B cell (primary cell): ENCODE results near the gene EXOC4. TPM values are rescaled to one million over a fixed set of nuclear protein-coding genes. Genes with fewer than 3 reads are reported as not detected.

Source experiments
- ATAC-seq: fragments of 200-7000 bp; cut with Tn5 transposase; one replicate; pipeline ENCODE4 v1.10.0; 2021; ENCODE audit warnings: low read depth, mild to moderate bottlenecking, moderate number of reproducible peaks, moderate library complexity
- CTCF ChIA-PET: fragments of 350-600 bp; sonication (Branson Sonifier 250); formaldehyde crosslinking; loops from one replicate; lab custom pipeline; 2021; ENCODE audit warnings: antibody characterized with exemption, inconsistent platforms; lab: Charles Lee
- POLR2A ChIA-PET: fragments of 350-600 bp; sonication (Branson Sonifier 250); formaldehyde crosslinking; loops from one replicate; lab custom pipeline; 2021; ENCODE audit warnings: antibody characterized with exemption; lab: Charles Lee
- DNase-seq: peaks from one replicate; pipeline ENCODE4 v3.0.0; 2013
- H2AFZ ChIP-seq: 2 replicates; pipeline ENCODE4 v1.6.1; 2012; ENCODE audit warnings: mild to moderate bottlenecking, low read depth, low read length; ENCODE audit not compliant: insufficient read depth, poor library complexity, severe bottlenecking
- H3K27ac ChIP-seq, 2 donors: 1 replicate in 1 of 2; 2 replicates in 1 of 2; pipeline ENCODE4 v1.5.1; 2012 to 2013; ENCODE audit warnings: low read length in 2 of 2, mild to moderate bottlenecking in 2 of 2, moderate library complexity in 1 of 2
- H3K27me3 ChIP-seq, 4 experiments: fragments of 200-600 bp in 1 of 4; sonication (generic) in 1 of 4; replicated peaks in 1 of 4; 1 replicate in 2 of 4; 2 replicates in 2 of 4; pipeline versions ENCODE4 v1.6.1 to v1.7.0; 2013 to 2016; ENCODE audit warnings: low read length in 3 of 4, mild to moderate bottlenecking in 2 of 4, mixed read lengths in 1 of 4, moderate library complexity in 1 of 4; ENCODE audit not compliant: insufficient read depth in 4 of 4, control insufficient read depth in 3 of 4; ENCODE audit errors: control extremely low read depth in 1 of 4
- H3K36me3 ChIP-seq, 2 experiments: replicated peaks in 1 of 2; 1 replicate in 1 of 2; 2 replicates in 1 of 2; pipeline versions ENCODE4 v1.6.1 to v1.7.1; 2013; ENCODE audit warnings: low read length in 1 of 2; ENCODE audit not compliant: insufficient read depth in 2 of 2, control insufficient read depth in 1 of 2; ENCODE audit errors: control extremely low read depth in 1 of 2, extremely low read depth in 1 of 2
- H3K4me1 ChIP-seq, 2 donors: fragments of 200-600 bp in 1 of 2; sonication (generic) in 1 of 2; 1 replicate in 1 of 2; 2 replicates in 1 of 2; pipeline versions ENCODE4 v1.5.1 to v1.6.1; 2013 to 2017; ENCODE audit warnings: low read length in 2 of 2; ENCODE audit not compliant: control insufficient read depth in 2 of 2, insufficient read depth in 2 of 2
- H3K4me2 ChIP-seq: replicated peaks from 2 replicates; pipeline ENCODE3; 2012; ENCODE audit warnings: mild to moderate bottlenecking, low read depth, low read length; ENCODE audit not compliant: poor library complexity, severe bottlenecking
- H3K4me3 ChIP-seq, 5 experiments: fragments of 200-600 bp in 1 of 5; sonication (generic) in 1 of 5; 1 replicate in 3 of 5; 2 replicates in 2 of 5; pipeline versions ENCODE4 v1.5.1 to v1.7.0; 2011 to 2016; ENCODE audit warnings: low read length in 4 of 5, mild to moderate bottlenecking in 4 of 5, low read depth in 2 of 5, control low read depth in 1 of 5, moderate library complexity in 1 of 5; ENCODE audit not compliant: insufficient read depth in 1 of 5; ENCODE audit errors: control extremely low read depth in 1 of 5, extremely low read depth in 1 of 5
- H3K79me2 ChIP-seq: fragments of 200-600 bp; sonication (generic); one replicate; pipeline ENCODE4 v1.6.0; 2016; ENCODE audit warnings: low read length; ENCODE audit not compliant: control insufficient read depth, insufficient read depth
- H3K9ac ChIP-seq: fragments of 200-600 bp; sonication (generic); 2 replicates; pipeline ENCODE4 v1.6.1; 2017; ENCODE audit warnings: mild to moderate bottlenecking, low read length, moderate library complexity
- H3K9me3 ChIP-seq, 3 donors: one replicate each; pipeline versions ENCODE4 v1.6.1 to v1.7.1; 2013; ENCODE audit warnings: low read length in 2 of 3; ENCODE audit not compliant: control insufficient read depth in 2 of 3, insufficient read depth in 1 of 3; ENCODE audit errors: control extremely low read depth in 1 of 3
- H4K20me1 ChIP-seq: 2 replicates; pipeline ENCODE4 v1.6.0; 2012; ENCODE audit warnings: mild to moderate bottlenecking, low read length; ENCODE audit not compliant: insufficient read depth, control insufficient read depth, poor library complexity, severe bottlenecking
- H3K27ac Mint-ChIP-seq: one replicate; pipeline ENCODE4 v1.8.0; 2021; ENCODE audit warnings: mixed read lengths
- H3K27me3 Mint-ChIP-seq: one replicate; pipeline ENCODE4 v1.8.0; 2021; ENCODE audit warnings: mixed read lengths
- H3K4me1 Mint-ChIP-seq: one replicate; pipeline ENCODE4 v1.8.0; 2021; ENCODE audit warnings: mixed read lengths
- H3K4me3 Mint-ChIP-seq: one replicate; pipeline ENCODE4 v1.8.0; 2021; ENCODE audit warnings: mixed read lengths
- H3K9me3 Mint-ChIP-seq: one replicate; pipeline ENCODE4 v1.8.0; 2022; ENCODE audit warnings: mixed read lengths; ENCODE audit not compliant: insufficient read depth
- CTCF ChIP-seq: fragments of 200-600 bp; IDR thresholded peaks from one replicate; pipeline ENCODE4 v1.8.0; 2022; ENCODE audit warnings: antibody characterized with exemption, mild to moderate bottlenecking
- EZH2 ChIP-seq: IDR thresholded peaks from 2 replicates; pipeline ENCODE4 v1.6.1; 2012; ENCODE audit warnings: borderline replicate concordance, low read depth, mild to moderate bottlenecking, moderate library complexity, low read length; ENCODE audit not compliant: insufficient read depth, poor library complexity, severe bottlenecking
- WGBS: methylation state at CpG from one replicate; pipeline ENCODE4 v1.1.5; 2013; ENCODE audit warnings: missing lambda C conversion rate; ENCODE audit not compliant: insufficient coverage; 5-methylcytosine and 5-hydroxymethylcytosine counted together
- intact Hi-C: fragments of 100-400 bp; cut with micrococcal nuclease; formaldehyde crosslinking; loops from one replicate; pipeline ENCODE4 v1.10.0; 2022
- polyA plus RNA-seq: library from polyadenylated mRNA; depleted of rRNA; stranded (reverse); fragments of >200 nt; gene quantifications from 2 replicates; pipeline ENCODE4 v1.2.3, GENCODE V29; 2012
- total RNA-seq, 2 donors: library from RNA; stranded (reverse); fragments of 120-200 nt in 1 of 2; gene quantifications; 1 replicate in 1 of 2; 2 replicates in 1 of 2; pipeline versions ENCODE4 v1.2.3 to v1.2.4, GENCODE V29; 2013 to 2022

The EXOC4 gene
- total and polyA plus RNA-seq, 2 donors (not counting 1 experiment from before 2014, with no cell fraction given): 16.7 to 135 TPM

GRCh38 chr7:133300088-133300487, 47.2 kb downstream of the EXOC4 start:
- 100% methylated on average over 1 of the region's 2 CpGs for WGBS
- Histone ChIP-seq H3K9me3 (no peaks in the 10 kb centered on the region), H3K4me3 (no peak overlapping the region), H3K36me3 (peaks cover 0 to 2% of the 10 kb centered on the region in 2 experiments), H3K9ac (no peak overlapping the region), H3K4me1 (no peaks in the 10 kb centered on the region), H3K4me2 (no peak overlapping the region), H3K79me2 (peaks cover 18% of the 10 kb centered on the region), H4K20me1 (no peaks in the 10 kb centered on the region), H3K27me3 (no peaks in the 10 kb centered on the region), H3K27ac (no peak overlapping the region), H2AFZ (no peak overlapping the region)
- no peak for DNase-seq
- POLR2A ChIA-PET: no interaction called here
- intact Hi-C loops: no loop called here
- CTCF ChIA-PET: no interaction called here
- Mint-ChIP-seq H3K4me1 (no peaks in the 10 kb centered on the region), H3K9me3 (no peaks in the 10 kb centered on the region), H3K4me3 (no peak overlapping the region), H3K27me3 (no peaks in the 10 kb centered on the region), H3K27ac (no peak overlapping the region)
- TF ChIP-seq CTCF: no peak
- TF ChIP-seq EZH2: no peak
- no peak for ATAC-seq

DNA sequence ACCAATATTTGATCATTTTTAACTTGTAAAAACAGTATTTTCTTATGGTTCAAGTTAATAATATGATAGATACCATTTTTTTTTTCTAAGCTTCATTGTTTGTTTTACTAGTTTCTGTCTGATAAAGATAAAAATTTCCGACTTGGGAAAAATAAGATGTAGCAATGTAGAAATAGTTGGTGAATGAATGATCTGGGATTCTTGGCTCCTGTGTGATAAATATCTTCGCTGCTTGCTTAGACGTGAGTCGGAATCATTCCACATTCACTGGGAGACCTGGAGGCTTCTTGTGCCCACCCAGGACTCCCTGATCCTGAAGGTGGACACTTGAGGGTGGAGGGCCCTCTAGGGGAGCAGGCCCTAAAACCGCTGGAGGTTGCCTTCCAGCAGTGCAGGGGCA, 47.9 kb downstream of the EXOC4 start:
- H3K27me3 ChIP-seq: no peaks in the 10 kb centered on the region
- intact Hi-C loops: no loop called here
- TF ChIP-seq CTCF (no peak), EZH2 (no peak)
- H3K79me2 ChIP-seq: peaks cover 18% of the 10 kb centered on the region
- H3K27ac Mint-ChIP-seq: no peak overlapping the region
- no peak overlapping the region for H2AFZ ChIP-seq
- no peak for DNase-seq
- no peak overlapping the region for H3K9ac ChIP-seq
- H3K4me3 ChIP-seq: no peak overlapping the region
- no peaks in the 10 kb centered on the region for H3K27me3 Mint-ChIP-seq
- H3K36me3 ChIP-seq: peaks cover 0 to 9% of the 10 kb centered on the region in 2 experiments
- no peak overlapping the region for H3K4me2 ChIP-seq
- no peaks in the 10 kb centered on the region for H3K4me1 ChIP-seq
- H3K27ac ChIP-seq: no peak overlapping the region
- no peaks in the 10 kb centered on the region for H3K9me3 Mint-ChIP-seq
- ChIA-PET CTCF (no interaction called here), POLR2A (no interaction called here)
- no peaks in the 10 kb centered on the region for H3K9me3 ChIP-seq
- no peak for ATAC-seq
- no peak overlapping the region for H3K4me3 Mint-ChIP-seq
- 96% methylated on average over 5 of the region's 5 CpGs for WGBS
- no peaks in the 10 kb centered on the region for H4K20me1 ChIP-seq
- no peaks in the 10 kb centered on the region for H3K4me1 Mint-ChIP-seq
